HG02610 (cell line): ENCODE results near the gene FAM32A.

Experiments
- ATAC-seq: cut with Tn5 transposase; IDR thresholded peaks from one replicate; pipeline ENCODE4 v1.9.1; 2021; ENCODE audit warnings: mild to moderate bottlenecking, moderate library complexity; ENCODE audit not compliant: unreplicated experiment

FAM32A gene

GRCh38 chr19:16218851-16219250 lies 33.6 kb downstream of the FAM32A start:
- ATAC-seq = no peak

- ATAC-seq = no peak
Observed at GRCh38 chr19:16222806-16223205, 37.6 kb downstream of the FAM32A start.

- ATAC-seq = no peak
Observed at GRCh38 chr19:16223746-16224145, 38.5 kb downstream of the FAM32A start.

- no peak for ATAC-seq
Observed at GRCh38 chr19:16224293-16225045, 39.3 kb downstream of the FAM32A start.

GRCh38 chr19:16225279-16226183 lies 40.3 kb downstream of the FAM32A start:
- no peak for ATAC-seq

- ATAC-seq = no peak
Observed at GRCh38 chr19:16226184-16226591, 41.0 kb downstream of the FAM32A start.

GRCh38 chr19:16226878-16227836 lies 41.9 kb downstream of the FAM32A start:
- no peak for ATAC-seq

GRCh38 chr19:16227837-16228636 lies 42.8 kb downstream of the FAM32A start:
- no peak for ATAC-seq

- no peak for ATAC-seq
Observed at GRCh38 chr19:16228637-16229321, 43.6 kb downstream of the FAM32A start.

GRCh38 chr19:16229322-16229641 lies 44.1 kb downstream of the FAM32A start:
- no peak for ATAC-seq

- no peak for ATAC-seq
Observed at GRCh38 chr19:16232127-16232526, 46.9 kb downstream of the FAM32A start.

- no peak for ATAC-seq
Observed at GRCh38 chr19:16232568-16232967, 47.4 kb downstream of the FAM32A start.

- ATAC-seq = no peak
Observed at GRCh38 chr19:16233081-16233776, 48.0 kb downstream of the FAM32A start.

- no peak for ATAC-seq
Observed at GRCh38 chr19:16233836-16234551, 48.8 kb downstream of the FAM32A start.

- ATAC-seq = no peak
Observed at GRCh38 chr19:16234552-16235445, 49.6 kb downstream of the FAM32A start.

- ATAC-seq = no peak
Observed at GRCh38 chr19:16235811-16236652, 50.8 kb downstream of the FAM32A start.
